ENCODE data around the gene MTMR2.
"Not testable (repeated sequence)": the region's sequence is repeated elsewhere in the genome, so short reads cannot be mapped to it uniquely, and the experiment has no call there.

Gene MTMR2

GRCh38 chr11:95888852-95889251, 35.1 kb downstream of the MTMR2 start:
- in situ Hi-C loops (cut with HindIII; ENCODE audit: low sequenced_read_pairs): no loop called here

GRCh38 chr11:95888439-95888838, 35.5 kb downstream of the MTMR2 start:
- in situ Hi-C loops (cut with HindIII; ENCODE audit: low sequenced_read_pairs): no loop called here

DNA sequence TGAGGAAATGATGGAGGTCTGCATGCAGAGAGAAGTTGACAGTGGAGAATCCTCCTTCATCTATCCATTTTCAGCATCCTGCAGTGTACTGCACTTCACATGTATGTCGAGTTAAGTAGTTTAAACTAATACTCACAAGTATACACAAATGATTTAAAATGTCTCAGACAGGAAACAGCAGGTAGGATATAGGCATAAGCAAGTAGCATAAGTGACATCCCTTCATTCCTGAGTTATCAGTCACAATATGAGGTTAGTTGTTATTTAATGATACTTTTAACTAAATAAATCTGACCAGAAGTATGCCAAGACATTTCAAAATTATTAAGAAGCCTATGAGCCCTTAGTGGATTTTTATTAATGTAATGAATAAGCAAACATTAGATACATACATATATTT, 37.4 kb downstream of the MTMR2 start:
- in situ Hi-C loops (cut with HindIII; ENCODE audit: low sequenced_read_pairs): no loop called here

- in situ Hi-C loops (cut with HindIII; ENCODE audit: low sequenced_read_pairs): no loop called here
Observed at GRCh38 chr11:95884802-95885201, 39.1 kb downstream of the MTMR2 start.

DNA sequence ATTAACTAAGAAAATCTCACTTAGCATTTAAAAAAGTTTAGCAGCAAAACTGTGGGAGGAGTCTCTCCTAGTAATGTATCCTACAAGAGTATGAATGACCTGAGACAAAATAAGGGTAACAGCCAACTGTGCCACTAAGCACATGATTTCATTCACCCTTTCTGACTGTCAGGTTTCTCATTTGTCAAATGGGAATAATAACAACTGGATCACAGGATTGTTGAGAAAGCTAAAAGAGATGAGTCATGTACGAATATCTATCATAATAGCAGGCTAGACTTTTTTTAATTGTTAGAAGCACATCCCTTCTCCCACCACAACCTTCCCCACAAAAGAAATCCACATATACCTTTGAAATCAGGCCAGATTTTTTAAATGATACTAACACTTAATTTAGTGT, 39.5 kb downstream of the MTMR2 start:
- in situ Hi-C loops (cut with HindIII; ENCODE audit: low sequenced_read_pairs): no loop called here

- in situ Hi-C loops (cut with HindIII; ENCODE audit: low sequenced_read_pairs): no loop called here
Observed at GRCh38 chr11:95883381-95883780, 40.5 kb downstream of the MTMR2 start.

GRCh38 chr11:95877291-95877690, 46.6 kb downstream of the MTMR2 start:
- in situ Hi-C loops (cut with HindIII; ENCODE audit: low sequenced_read_pairs): no loop called here

- in situ Hi-C loops (cut with HindIII; ENCODE audit: low sequenced_read_pairs): not testable (repeated sequence)
Observed at GRCh38 chr11:95870877-95871276, 53.0 kb downstream of the MTMR2 start.

DNA sequence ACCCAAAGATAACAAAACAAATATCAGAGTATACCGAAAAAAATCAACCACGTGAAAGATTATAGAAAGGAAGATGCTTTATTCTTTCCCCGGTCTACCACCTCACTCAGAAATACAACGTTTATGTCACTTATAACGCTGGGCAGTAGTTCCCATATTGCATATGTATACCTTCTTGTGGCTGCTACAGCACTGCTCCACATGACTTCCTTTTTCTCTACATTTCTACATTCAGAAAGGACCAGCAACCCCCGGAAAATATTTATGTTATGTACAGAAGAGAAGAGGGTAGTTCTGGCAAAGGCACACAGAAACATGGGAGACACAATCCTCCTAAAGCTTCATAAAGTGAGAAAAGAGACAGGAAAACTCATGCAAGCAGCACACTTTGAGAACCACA, 56.8 kb downstream of the MTMR2 start:
- in situ Hi-C loops (cut with HindIII; ENCODE audit: low sequenced_read_pairs): no loop called here

DNA sequence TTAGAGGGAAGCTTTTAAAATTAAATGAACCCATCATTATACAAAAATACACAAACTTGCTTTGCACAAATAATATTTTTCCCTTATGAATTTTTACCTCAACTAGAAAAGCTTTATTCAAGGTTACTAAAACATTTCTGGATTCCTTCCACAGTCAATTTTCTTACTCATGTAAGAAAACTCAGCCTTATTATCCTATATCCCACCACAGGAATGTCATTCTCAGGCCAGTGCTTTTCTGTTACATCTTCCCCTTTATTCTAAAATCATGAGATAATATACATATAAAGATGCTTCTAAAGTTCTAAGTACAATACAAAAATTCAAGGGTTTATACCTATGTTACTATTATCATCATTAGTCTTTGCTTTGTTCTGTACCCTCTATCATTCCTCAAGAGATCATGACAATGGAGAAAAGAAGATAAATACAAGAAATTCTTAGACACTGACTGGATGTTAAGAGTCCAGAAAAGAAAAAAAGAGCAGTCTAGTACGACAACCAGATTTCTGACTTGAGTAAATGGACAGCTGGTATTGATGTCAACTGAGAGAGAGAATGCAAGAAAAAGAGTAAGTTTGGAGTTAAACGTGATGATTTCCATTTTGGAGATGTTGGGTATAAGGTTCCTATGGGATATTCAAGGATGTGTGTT, 60.3 kb downstream of the MTMR2 start:
- in situ Hi-C loops (cut with HindIII; ENCODE audit: low sequenced_read_pairs): no loop called here

DNA sequence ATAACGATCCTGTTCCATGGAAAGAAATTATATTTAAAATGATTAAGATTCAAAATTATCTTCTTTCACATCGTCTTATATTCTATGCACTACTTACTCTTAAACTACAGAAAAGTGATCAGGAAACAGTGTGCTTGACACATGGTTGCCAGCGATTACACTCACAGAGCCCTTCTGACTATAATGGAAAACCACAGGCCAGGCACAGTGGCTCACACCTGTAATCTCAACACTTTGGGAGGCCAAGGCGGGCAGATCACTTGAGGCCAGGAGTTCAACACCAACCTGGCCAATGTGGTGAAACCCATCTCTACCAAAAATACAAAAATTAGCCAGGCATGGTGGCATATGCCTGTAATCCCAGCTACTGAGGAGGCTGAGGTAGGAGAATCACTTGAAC, 63.9 kb downstream of the MTMR2 start:
- in situ Hi-C loops (cut with HindIII; ENCODE audit: low sequenced_read_pairs): not testable (repeated sequence)

DNA sequence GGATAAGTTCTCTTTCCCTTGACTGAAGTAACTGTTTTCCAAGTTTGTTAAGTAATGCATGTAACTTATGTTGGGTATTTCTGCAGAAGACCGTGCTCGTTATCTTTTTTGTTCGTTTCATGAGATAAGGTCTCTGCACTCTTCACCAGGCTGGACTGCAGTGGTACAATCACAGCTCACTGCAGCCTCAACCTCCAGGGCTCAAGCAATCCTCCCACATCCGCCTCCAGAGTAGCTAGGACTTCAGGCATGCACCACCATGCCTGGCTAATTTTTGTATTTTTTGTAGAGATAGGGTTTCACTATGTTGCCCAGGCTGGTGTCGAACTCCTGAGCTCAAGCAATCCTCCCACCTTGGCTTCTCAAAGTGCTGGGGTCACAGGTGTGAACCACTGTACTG, 69.5 kb downstream of the MTMR2 start:
- in situ Hi-C loops (cut with HindIII; ENCODE audit: low sequenced_read_pairs): not testable (repeated sequence)

DNA sequence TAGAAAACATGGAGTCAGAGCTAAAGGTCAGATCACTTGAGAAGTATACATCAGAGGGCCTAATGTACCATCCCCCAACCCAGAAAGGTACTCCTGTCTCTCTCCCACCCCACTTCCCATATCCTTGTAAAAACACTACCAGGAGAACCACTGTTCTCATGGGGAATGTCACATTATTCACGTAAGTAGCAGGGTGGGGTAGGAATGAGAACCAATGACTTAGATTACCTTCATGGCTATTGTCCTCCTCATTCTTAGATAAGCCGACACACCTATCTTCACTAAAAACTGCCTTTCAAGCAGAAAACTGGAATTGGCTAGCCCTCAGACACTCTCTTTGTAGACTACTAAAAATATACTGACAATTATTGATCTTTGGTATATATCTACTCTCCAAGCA, 70.0 kb downstream of the MTMR2 start:
- in situ Hi-C loops (cut with HindIII; ENCODE audit: low sequenced_read_pairs): no loop called here

- in situ Hi-C loops (cut with HindIII; ENCODE audit: low sequenced_read_pairs): no loop called here
Observed at GRCh38 chr11:95853138-95853537, 70.8 kb downstream of the MTMR2 start.

DNA sequence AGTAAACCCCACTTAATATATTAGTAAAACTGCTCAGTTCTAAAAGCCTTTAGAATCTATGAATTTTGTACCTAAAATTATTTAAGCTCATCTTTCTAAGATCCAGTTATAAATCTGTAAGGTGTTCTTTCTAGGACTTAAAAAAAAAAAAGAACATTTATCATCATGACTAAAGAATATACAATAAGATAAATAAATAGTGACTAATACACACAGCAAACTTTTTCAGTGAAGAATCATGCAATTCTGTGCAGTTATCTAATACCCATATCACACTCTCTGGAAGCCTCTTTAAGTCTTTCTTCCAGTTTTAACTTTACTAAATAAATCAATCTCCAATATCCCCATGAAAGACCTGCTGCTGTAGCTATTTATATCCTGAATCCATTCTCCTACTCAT, 73.8 kb downstream of the MTMR2 start:
- in situ Hi-C loops (cut with HindIII; ENCODE audit: low sequenced_read_pairs): no loop called here

DNA sequence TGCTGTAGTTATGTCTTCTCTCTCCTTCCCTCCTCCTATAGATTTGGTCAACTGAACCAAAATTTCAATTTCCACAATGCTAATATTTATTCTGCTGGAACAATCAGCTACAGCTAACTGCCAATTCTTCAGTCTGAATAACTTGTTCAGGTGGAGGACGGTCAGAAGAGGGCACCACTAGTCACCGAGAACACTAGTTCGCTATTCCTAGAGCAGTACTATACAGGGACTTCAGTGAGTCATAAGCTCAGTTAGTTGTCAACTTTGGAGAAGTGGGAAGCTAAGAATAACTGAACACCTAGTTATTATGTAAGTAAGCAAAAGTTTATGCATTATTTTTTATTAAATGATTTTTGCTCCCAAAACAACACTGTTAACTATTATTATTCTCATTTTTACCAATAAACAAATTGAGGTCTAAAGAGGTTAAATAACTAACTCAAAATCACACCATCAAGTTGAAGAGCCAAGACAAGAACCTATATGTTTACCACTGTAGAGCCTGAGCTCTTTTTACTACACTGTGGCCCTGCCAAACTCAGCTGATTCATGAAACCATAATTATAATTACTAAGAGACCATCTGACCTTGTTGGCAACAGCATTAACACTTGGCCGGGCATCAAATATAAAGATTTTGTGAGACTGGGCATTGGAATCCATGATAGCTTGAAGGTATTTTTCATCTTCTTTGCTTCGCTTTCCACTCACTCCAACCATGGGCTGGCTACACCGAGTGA, 74.7 kb downstream of the MTMR2 start:
- in situ Hi-C loops (cut with HindIII; ENCODE audit: low sequenced_read_pairs): loop anchor here (25.0 kb wide), 1 partner anchor 538 kb away; the partner anchor contains the start of genes CCDC82 and JRKL

DNA sequence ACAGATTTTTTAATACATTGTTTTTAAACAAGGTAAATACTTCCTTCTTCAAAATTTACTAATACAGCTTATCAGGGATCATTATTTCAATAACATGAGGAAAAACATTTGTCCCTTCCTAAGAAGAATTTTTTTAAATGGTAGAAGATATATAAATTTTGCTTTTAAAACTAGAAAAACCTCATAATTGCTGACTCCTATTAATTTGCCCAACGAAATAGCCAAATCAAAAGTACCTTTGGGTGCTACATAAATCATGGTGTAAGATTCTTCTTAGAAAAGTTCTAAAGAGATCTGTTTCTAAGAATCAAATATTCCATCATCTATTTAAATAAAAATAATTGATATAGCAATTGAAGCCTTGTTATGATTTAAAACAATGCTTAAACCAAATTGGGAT, 78.7 kb downstream of the MTMR2 start:
- in situ Hi-C loops (cut with HindIII; ENCODE audit: low sequenced_read_pairs): loop anchor here (25.0 kb wide), 1 partner anchor 542 kb away; the partner anchor contains the start of genes CCDC82 and JRKL

DNA sequence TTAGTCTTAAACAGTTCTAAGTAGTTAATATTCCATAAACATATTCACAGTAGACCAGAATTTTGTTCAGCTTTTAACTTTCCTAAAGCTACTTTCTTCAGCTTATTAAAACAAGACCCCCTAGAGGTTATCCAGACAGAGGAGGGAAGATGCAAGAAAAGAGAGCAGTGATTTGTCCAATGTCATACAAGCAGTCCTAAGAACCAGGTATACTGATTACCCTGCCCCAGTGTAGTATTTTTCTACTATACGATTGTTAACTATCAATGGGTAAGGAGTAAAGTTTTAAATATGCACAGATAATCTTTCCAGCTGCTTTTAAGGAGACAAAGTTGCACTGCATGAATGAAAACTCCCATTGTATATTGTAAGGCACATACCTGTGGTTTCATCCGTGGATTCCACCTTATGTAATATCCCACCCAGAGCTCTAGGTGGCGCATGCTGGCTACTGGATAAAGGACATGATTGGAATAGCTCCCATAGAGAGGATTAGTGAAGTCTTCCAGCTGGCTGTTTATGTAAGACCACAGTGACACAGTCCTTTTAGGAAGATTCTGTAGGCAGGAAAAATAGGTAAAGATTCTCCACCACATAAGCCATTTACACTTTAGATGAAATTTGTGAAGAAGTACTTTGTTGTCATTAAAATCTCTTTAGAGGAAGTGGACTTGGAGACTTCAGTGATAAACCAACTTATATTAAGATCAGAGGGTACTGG, 88.0 kb downstream of the MTMR2 start:
- in situ Hi-C loops (cut with HindIII; ENCODE audit: low sequenced_read_pairs): loop anchor here (25.0 kb wide), 1 partner anchor 551 kb away; the partner anchor contains the start of genes CCDC82 and JRKL

GRCh38 chr11:95835351-95835750, 88.6 kb downstream of the MTMR2 start:
- in situ Hi-C loops (cut with HindIII; ENCODE audit: low sequenced_read_pairs): loop anchor here (25.0 kb wide), 1 partner anchor 552 kb away; the partner anchor contains the start of genes CCDC82 and JRKL

DNA sequence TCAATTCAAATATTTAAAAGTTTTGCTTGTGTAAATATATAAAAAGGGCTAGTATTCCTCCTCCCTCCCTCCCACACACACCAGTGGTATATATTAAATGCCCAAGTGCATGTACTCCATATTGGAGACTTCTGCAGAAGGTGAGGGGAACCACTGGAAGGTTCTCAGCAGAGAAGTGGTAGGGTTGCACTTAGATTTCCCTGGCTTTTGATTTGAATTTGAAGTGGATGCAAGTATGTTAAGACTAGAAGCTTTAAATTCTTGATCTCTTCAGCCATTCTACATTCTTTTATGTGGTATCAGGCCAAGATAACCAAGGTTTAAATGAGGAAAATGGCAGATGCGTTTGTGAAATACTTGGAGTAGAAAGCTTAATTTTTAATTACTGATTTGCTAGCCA, 90.5 kb downstream of the MTMR2 start:
- in situ Hi-C loops (cut with HindIII; ENCODE audit: low sequenced_read_pairs): loop anchor here (25.0 kb wide), 1 partner anchor 554 kb away; the partner anchor contains the start of genes CCDC82 and JRKL

GRCh38 chr11:95832763-95833162, 91.1 kb downstream of the MTMR2 start:
- in situ Hi-C loops (cut with HindIII; ENCODE audit: low sequenced_read_pairs): loop anchor here (25.0 kb wide), 1 partner anchor 555 kb away; the partner anchor contains the start of genes CCDC82 and JRKL
